ENCODE measurements around the gene SLC39A7.
"Not testable (repeated sequence)": the region's sequence is repeated elsewhere in the genome, so short reads cannot be mapped to it uniquely, and the experiment has no call there.

SLC39A7 gene

DNA sequence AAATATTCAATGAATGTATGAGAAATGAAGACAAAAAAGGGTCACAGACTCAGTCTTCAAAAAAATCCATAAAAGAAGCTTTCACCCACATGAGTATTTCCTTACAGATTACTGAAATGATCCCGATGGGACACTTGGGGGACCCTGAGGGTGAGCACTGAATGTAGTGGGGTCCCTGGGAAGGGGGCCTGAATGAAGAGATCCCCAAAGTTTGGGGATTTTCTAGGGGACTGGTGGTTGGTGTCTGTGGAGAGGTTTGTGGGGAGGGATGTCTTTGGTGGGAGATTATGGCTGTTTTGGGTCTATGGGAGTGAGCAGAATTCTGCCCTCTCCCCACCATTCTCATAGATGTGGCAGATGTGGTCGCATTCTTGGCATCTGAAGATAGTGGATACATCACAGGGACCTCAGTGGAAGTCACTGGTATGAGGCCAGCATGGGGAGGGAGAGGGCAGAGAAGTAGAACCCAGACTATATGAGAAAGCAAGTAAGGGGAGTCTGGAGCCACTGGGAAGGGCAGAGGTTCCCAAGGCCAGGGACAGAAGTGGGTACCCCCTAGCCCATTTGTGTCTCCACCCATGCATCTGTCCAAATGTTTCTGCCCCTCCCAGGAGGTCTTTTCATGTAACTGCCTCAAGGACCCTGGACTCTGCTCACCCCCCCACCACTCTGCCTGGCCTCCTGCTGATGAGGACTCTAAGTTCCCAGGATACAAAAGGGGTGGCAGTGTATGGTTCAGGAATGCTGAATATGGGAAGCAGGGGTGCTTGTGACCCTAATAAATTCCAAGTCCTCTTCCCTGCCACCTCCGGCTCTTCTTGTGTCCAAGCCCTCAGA is 5.6 kb downstream of the SLC39A7 start:
- no peak for DNase-seq

DNA sequence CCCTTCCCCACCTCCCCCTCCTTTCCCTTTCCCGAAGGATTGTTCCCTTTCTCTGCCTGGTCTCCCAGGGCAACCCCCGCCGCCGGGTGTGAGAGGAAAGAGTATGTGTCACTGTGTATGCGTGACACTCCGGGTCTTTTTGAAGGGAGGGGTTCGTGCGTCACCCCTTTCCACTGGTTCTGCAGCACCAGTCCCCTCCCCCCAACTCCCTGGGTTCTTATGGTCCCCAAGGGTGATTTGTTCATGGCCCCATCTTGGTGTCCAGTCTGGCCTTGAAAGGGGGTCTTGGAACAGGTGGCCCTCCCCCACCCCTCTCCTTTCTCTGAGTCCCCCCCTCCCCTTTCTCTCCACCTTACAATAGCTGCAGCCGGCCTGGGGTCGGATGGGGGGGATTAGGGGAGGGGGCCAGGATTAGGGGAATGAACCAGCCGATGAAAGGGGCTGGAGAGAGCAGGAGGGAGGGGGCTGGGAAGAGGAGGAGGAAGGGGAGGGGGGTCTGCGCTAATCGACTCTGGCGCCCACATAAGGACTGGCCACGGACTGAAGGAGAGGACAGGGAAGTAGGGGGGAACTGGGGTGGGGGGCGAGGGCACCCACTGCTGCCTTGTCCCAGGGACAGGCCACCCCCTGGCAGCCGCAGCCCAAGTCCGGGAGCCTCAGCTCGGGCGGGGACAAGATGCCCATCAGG is 6.3 kb downstream of the SLC39A7 start:
- no peak for DNase-seq

DNA sequence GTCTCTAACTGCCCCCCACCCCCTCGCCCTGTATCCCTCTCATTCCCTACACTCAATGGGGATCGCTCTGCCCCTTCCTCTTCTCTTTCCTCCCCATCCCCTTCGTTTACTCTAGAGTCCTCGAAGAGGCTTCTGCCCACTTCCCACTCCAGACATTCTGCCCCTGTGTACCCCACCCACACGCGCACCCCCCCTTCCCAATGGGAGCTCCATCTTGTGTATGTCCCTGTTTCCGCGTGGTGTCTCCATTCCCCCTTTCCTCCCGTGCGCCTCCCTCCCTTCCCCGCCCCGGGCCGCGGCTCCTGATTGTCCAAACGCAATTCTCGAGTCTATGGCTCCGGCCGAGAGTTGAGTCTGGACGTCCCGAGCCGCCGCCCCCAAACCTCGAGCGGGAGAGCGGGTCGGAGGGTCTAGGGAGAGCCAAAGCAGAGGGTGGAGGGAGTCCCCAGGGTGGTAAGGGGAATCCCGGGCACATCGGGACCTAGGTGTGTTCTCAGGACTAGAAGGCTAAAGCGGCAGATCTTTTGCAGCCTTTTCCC is 7.0 kb downstream of the SLC39A7 start:
- DNase-seq: no peak

DNA sequence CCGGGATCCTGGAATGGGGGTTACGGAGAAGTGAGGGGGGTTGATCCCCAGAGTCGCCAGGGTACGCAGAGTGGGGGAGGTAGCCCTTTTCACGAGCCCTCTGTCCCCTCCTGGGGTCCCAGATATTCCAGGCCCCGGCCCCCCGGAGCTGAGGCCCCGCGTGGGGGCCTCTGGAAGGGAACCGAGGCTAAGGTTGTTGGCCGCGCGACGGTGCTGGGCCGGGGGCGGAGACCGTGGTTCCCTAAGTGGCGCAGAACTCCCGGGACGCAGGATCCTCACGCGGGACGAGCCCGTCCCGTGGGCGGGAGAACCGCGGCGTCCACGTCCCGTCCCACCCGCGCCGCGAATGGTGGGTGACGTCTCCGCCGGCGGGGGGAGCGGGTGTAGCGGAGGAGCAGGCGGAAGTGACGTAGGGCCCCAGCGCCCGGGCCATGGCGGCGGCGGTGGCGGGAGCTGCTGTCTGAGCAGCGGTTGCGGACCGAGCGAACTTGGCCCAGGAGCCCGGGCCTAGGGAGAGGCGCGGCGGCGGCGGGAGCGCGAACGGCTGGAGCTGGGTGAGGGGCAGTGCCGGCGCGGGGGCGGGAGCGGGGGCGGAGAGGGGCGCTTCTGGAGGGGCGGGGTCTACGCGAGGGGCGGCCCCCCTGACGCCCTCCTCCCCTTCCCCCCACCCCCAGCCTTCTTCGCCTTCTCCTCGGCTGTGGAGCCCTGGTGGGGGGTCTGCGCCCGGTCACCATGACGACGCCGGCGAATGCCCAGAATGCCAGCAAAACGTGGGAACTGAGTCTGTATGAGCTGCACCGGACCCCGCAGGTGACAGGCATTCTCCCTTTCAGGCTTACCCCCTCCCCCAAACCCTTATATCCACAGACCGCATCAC is 7.7 kb downstream of the SLC39A7 start, which contains the start of gene RING1:
Gene RING1, plus strand, starts transcription at position 410 of the 877 bp plus-strand sequence. Its CDS starts 323 bp downstream, at position 733.
- peak; percentile 47 to 65 for DNase-seq

DNA sequence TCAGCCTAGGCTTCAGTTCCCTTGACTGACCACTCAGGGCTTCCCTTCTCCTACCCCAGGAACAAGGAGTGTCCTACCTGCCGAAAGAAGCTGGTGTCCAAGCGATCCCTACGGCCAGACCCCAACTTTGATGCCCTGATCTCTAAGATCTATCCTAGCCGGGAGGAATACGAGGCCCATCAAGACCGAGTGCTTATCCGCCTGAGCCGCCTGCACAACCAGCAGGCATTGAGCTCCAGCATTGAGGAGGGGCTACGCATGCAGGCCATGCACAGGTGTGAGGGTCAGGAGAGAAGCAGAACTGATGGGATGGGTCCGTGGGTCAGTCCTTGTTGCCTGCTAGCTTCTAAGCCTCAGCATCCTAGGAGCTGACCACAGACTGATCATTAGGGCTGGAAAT is 9.2 kb downstream of the SLC39A7 start:
- no peak for DNase-seq

DNA sequence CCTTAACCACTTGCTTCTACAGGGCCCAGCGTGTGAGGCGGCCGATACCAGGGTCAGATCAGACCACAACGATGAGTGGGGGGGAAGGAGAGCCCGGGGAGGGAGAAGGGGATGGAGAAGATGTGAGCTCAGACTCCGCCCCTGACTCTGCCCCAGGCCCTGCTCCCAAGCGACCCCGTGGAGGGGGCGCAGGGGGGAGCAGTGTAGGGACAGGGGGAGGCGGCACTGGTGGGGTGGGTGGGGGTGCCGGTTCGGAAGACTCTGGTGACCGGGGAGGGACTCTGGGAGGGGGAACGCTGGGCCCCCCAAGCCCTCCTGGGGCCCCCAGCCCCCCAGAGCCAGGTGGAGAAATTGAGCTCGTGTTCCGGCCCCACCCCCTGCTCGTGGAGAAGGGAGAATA is 10.5 kb downstream of the SLC39A7 start:
- DNase-seq: no peak

DNA sequence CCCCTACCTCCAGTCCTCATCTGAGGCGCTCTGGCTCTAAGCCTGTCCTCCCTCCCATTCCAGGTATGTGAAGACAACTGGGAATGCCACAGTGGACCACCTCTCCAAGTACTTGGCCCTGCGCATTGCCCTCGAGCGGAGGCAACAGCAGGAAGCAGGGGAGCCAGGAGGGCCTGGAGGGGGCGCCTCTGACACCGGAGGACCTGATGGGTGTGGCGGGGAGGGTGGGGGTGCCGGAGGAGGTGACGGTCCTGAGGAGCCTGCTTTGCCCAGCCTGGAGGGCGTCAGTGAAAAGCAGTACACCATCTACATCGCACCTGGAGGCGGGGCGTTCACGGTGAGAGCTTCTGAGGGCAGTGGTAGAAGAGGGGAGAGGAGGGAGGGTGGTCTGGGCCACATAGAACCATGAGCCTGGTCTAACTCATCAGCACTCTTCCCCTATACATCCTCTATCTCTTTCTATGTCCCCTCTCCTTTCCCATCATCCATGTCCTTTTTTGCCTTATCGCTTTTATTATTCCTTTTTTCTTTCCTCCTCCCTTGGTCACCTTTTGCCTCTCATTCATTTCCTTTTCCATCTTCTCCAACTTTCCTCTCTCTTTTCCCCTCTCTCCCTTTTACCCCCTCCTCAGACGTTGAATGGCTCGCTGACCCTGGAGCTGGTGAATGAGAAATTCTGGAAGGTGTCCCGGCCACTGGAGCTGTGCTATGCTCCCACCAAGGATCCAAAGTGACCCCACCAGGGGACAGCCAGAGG is 11.2 kb downstream of the SLC39A7 start:
- no peak for DNase-seq

DNA sequence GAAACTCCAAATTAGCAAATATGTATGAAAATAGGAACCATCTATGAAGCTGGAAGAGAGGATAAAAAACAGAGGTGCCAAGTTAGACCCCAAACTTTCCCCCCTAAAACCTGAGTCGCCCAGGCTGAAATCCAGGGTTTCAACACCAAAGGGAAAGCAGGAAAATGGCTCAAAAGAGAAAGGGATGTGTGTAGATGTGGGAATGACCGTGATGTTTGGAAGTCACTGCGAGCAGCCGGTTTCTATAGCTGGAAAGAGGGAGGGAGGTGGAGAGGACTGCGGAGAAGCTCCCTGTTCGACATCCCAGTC is 12.1 kb downstream of the SLC39A7 start:
- no peak for DNase-seq

DNA sequence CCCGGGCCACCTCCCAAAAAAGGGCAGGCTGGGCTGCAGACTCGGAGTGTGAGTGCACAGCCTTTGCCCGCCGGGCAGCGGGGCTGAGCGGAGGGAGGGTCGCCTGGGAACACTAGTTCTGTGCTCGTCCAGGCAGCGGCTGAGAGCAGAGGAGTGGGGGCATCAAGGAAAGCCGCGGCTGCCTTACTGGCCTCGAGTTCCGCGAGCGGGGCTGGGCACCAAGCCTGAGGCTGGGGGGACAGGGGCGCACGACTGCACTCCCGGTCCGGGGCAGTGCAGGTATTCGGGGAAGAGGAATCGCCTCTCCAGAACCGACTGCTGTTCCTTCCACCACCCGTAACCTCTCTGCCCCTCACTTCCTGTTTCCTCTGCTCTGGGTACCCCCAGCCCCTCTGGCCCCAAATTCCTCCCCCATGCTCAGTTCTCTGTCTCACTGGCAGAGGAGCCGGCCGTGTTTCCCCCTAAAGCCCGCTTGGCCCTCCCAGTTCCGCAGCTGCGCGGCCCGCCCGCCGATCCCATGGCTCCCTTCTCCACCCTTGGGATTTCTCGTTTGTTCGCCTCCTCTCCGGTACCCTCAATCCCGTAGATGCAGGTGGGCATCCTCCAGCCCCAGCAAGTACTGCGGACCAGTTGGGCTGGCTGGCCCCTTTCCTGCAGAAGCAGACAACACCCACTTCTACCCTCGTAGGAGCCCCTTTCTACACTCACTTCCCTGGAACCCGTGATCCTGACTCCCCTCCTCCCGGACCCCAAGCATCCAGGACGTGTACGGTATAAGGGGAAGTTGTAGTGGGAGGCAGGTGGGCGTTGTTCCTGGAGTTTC is 12.7 kb downstream of the SLC39A7 start:
- DNase-seq: no peak

DNA sequence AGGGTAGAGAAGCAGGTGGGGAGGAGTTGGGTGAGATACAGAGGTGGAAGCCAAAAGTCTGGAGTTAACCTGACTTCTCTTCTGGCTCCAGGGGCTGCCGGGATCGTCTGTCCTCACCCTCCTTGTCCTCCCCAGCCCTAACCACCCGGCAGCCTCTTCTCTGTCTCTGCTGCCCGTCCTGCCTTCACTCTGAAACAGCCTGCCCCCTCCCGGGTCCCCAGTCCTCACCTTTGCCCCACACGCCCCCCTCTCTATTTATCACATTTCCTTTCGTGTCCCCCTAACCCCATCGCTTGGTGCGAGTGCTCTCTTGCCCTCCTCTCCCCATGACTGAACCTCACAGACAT is 13.3 kb downstream of the SLC39A7 start:
- DNase-seq: no peak

DNA sequence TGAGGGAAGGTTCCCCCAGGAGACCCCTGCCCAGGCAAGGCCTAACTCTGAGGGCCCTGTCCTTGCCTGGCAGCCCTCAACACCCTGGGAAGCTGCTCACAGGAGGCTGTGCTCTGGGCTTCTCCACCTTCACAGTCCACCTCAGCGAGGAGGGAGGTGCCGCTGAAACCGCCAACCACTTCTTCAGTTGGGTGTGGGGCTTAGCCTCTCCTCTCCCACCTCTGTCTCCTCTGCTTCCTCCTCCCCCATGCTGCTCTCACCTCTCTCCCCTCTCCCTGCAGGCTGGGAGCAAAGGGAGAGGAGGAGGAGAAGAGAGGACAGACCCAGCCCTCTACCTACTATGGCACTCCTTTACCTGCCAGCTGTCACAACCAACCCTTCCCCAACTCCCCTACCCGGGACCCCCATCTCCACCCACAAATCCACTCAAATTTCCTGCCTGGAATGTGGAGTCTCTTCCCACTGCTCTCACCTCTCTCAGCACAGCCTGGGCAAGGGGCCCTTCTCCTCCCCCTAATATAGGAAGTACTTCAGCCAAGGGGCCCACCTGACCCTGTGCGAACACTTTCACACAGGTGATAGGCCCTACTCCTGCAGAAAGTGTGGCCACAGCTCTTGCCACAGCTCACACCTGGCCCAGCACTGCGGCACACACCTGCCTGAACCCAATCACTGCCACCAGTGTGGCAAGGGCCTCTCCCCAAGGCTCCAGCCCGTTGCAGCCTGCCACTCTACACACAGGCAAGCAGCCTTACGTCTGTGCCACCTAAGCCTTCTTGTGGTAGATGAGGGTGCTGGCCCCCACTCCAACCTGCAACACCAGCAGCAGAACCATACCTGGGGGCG is 14.8 kb downstream of the SLC39A7 start:
- DNase-seq: no peak

DNA sequence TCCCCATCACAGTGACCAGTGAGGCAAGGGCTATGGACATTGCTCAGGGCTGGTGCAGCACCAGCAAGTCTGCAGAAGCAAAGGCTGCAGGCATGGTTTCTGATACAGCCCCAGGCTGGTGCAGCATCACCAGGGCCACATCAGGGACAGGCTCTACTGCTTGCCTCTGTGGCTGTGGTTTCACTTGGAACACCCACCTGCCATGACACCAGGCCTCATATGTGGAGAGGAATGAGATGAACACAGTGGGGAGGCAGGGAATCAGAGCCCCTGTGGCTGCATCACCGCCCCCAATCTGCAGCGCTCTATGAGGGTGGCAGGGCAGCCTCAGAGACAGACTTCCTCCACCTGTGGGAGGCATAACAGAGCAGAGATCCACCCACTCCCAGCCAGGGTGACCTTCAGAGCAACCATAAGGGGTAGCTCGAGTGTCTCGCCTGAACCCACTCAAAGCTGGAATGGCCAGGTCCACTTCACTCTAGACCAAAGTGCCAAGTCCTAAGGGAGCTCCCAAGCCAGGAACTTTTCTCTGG is 15.5 kb downstream of the SLC39A7 start:
- no peak for DNase-seq

DNA sequence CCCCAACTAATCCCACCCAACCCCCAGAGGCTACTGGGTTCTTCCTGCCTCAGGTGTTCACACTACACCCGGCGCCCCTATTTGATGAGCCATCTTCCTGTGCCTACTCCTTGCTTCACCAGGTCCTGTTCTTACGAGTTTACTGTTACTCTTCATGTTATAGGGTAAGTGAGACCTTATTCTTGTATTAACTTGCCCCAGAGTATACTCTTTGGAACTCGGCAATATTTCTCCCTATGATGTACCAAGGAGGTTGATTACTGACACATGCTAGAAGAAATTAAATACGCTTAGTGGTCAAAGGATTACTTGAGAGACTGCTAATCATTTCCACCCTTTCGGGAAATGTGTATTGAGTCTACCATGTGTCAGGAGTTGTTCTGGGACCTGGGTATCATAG is 16.6 kb downstream of the SLC39A7 start:
- no peak for DNase-seq

DNA sequence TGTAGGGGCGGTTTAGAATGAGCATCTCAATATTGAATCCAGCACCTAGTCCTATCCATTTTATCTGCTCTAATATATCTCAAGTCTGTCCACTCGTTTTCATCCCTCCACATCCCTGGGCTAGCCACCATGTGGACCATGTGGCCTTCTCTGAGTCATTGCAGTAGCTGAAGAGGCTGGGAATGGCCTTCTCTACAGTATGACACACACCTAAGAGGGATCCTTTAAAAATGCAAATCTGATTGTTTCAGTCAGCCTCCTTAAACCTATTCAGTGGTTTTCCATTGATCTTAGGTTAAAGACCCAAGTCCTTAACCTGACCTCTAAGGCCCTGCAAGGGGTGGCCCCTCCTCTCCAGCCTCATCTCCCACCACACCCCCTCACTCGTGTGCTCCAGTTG is 17.0 kb downstream of the SLC39A7 start:
- no peak for DNase-seq

DNA sequence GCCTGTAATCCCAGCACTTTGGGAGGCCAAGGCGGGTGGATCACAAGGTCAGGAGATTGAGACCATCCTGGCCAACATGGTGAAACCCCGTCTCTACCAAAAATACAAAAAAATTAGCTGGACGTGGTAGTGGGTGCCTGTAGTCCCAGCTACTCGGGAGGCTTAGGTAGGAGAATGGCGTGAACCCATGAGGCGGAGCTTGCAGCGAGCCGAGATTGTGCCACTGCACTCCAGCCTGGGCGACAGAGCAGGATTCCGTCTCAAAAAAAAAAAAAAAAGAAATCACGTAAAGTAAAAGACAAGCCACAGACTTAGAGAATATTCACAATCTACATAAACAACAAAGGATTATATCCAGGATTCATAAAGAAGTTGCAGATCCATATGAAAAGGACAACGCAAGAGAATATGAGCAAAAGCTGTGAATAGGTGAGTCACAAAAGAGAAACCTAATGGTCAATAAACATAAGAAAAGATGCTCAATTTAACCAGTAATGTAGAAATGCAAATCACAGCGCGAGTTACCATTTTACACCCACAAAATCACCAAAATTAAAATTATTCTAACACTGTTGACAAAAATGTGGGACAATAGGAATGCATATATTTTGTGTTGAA is 25.9 kb downstream of the SLC39A7 start:
- DNase-seq: not testable (repeated sequence)

DNA sequence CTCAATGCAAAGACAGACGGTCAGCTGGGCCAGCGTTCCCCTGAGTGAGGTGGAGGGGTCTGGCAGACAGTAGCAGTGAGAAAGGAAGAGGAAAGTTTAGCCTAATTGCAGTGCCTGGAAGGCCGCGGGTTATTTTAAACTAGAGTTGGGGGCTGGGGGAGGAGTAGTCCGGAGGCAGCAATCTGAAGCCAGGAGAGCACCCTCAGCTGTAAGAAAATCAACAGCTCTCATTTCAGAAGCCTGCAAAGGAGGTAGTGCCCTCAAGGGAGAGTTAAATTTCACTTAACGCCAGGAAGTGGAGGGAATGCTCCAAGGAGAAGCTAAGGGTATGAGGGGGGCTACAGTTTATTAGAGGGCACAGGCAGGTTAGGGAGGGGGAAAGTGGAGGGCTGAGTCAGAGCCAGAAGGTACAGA is 34.6 kb downstream of the SLC39A7 start:
- DNase-seq: no peak

DNA sequence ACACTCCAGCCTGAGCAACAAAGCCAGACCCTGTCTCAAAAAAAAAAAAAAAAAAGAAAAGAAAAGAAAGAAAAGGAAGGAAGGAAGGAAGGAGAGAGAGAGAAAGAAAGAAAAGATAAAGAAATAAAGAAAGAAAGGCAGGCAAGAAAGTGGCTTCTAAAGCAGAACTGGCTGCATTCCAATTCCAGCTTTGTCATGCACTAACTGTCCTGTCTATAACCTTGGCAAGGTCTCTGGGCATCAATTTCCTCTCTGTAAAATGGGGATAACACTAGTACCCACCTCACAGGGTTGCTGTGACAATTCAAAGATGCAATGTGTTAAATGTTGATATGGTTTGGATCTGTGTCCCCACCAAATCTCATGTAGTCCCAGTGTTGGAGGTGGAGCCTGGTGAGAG is 35.7 kb downstream of the SLC39A7 start:
- DNase-seq: no peak

DNA sequence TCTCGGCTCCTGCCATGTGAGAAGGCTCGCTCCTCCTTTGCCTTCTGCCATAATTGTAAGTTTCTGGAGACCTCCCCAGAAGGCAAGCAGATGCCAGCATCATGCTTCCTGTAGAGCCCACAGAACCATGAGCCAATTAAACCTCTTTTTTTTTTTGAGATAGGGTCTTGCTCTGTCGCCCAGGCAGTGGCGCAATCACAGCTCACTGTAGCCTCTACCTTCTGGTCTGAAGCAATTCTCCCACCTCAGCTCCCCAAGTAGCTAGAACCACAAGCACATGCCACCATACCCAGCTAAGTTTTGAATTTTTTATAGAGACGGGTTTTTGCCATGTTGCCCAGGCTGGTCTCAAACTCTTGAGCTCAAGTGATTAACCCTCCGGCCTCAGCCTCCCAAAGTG is 36.2 kb downstream of the SLC39A7 start:
- DNase-seq: no peak

DNA sequence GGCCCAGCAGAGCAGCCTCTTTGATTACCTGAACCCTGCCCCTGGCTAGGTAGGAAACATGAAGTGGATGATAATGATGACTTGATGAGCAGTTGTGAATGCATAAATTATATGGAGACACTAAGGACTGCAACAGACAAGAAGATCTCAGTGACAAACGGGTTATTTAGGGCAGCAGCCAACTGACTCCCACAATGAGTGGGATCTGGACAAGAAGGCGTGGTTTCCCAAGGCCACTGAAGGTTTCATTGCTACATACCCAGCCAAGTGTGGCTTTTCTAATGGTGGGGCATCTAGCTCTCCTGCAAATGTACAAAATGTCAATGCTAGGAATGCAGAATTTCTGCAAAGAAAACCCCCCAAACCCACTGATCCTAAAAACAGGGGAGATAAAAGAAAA is 37.1 kb downstream of the SLC39A7 start:
- DNase-seq: no peak

DNA sequence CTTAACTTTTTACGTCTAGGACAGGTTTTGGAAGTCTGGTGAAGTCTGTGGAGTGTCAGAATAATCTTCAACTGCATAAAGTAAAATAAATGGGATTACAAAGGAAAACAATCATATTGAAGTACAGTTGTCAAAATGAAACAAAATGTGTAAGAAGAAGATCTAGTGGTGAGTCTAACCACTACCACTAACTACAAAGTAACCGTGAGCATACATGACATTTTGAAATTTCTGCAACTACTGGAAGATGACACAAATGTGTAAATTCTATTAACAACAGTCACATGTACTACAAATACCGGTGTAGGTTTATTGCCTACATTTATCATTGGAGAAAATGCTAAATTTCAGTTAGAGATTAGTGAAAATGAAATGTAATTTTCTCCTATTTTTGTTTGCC is 41.3 kb downstream of the SLC39A7 start:
- DNase-seq: no peak

Data from SHP77 (cell line).